HCT116 (cell line): Measurements from ENCODE around the gene CTNNA2.

Experiments
- CTCF ChIP-seq, 3 experiments: fragments of 200-600 bp in 1 of 3; sonication (generic) in 1 of 3; IDR thresholded peaks in 2 of 3; conservative IDR thresholded peaks in 1 of 3; 2 replicates each; pipeline ENCODE4 v1.5.1; 2012 to 2017; ENCODE audit warnings: low read depth in 2 of 3, low read length in 2 of 3, antibody characterized with exemption in 1 of 3, borderline replicate concordance in 1 of 3, control low read depth in 1 of 3, mild to moderate bottlenecking in 1 of 3, mixed read lengths in 1 of 3, mixed run types in 1 of 3, moderate library complexity in 1 of 3; ENCODE audit not compliant: insufficient read depth in 1 of 3
- EZH2 ChIP-seq: fragments of 200-600 bp; sonication (generic); IDR thresholded peaks from 2 replicates; pipeline ENCODE4 v1.6.1; 2017; ENCODE audit warnings: antibody characterized with exemption, mixed run types
- JUND ChIP-seq: IDR thresholded peaks from 2 replicates; pipeline ENCODE4 v1.6.1; 2012
- MAX ChIP-seq: IDR thresholded peaks from 2 replicates; pipeline ENCODE4 v1.6.1; 2012
- POLR2A ChIP-seq: IDR thresholded peaks from 2 replicates; pipeline ENCODE4 v1.7.0; 2011; ENCODE audit warnings: borderline replicate concordance; ENCODE audit not compliant: insufficient read depth, insufficient read length; ENCODE audit errors: extremely low read depth
- POLR2AphosphoS5 ChIP-seq: IDR thresholded peaks from 2 replicates; pipeline ENCODE4 v1.6.1; 2011; ENCODE audit warnings: mild to moderate bottlenecking, low read depth, low read length, moderate library complexity
- SIN3A ChIP-seq: IDR thresholded peaks from 2 replicates; pipeline ENCODE4 v1.6.1; 2012; ENCODE audit warnings: low read depth
- SP1 ChIP-seq: IDR thresholded peaks from 2 replicates; pipeline ENCODE4 v1.6.1; 2012; ENCODE audit warnings: low read depth
- SRF ChIP-seq: IDR thresholded peaks from 2 replicates; pipeline ENCODE4 v1.6.1; 2012; ENCODE audit warnings: low read depth
- TCF7L2 ChIP-seq: IDR thresholded peaks from 2 replicates; pipeline ENCODE4 v1.7.0; 2011; ENCODE audit warnings: borderline replicate concordance, inconsistent platforms; ENCODE audit not compliant: insufficient read depth, insufficient read length; ENCODE audit errors: extremely low read depth
- YY1 ChIP-seq: IDR thresholded peaks from 2 replicates; pipeline ENCODE4 v1.6.1; 2011; ENCODE audit warnings: low read length, low read depth, moderate library complexity, mild to moderate bottlenecking; ENCODE audit not compliant: insufficient replicate concordance; ENCODE audit errors: extremely low read depth
- ZFX ChIP-seq: fragments of 450-650 bp; IDR thresholded peaks from 2 replicates; pipeline ENCODE4 v1.6.1; 2017
- ZNF274 ChIP-seq: fragments of 200-500 bp; sonication (Bioruptor generic); IDR thresholded peaks from 2 replicates; pipeline ENCODE4 v1.6.1; 2014; ENCODE audit warnings: mild to moderate bottlenecking, low read depth, low read length, inconsistent platforms

DNA sequence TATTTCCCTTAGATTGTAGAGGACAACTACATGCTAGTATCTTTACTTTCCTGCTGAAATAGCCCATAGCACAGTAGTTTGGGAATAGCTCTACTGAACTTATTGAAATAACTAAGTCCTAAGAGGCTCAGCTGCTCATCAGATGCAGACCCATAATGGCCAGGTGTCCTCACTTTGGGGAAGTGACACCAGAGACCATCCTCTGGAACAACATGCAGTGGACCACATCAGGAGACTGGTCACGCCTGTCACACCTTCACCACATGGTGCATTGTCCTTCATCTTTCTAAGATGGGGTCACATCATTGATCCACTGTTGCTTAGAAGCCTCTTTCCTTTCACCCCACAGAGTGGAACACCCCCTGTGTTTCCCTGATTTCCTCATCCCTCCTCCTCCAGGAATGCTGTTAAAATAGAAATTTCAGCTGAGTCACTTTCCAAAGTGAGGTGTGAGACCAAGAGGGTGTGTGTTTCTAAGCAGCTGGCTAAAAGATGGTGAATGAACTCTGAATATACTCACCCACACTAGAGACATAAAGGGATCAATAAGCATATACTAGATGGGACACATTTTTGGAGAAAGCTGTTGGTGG, 1006.9 kb downstream of the CTNNA2 start:
- TF ChIP-seq YY1 = no peak
- no peak for TF ChIP-seq CTCF (IDR thresholded peaks at IDR 0.05 in 2 of 3, conservative IDR thresholded peaks at IDR 0.05 in 1 of 3; ENCODE audit: borderline replicate concordance in 1 of 3, insufficient read depth in 1 of 3, low read depth in 2 of 3, low read length in 2 of 3)
- TF ChIP-seq TCF7L2 = no peak
- TF ChIP-seq ZFX = no peak
- TF ChIP-seq EZH2 = no peak
- TF ChIP-seq JUND = no peak
- no peak for TF ChIP-seq POLR2A
- TF ChIP-seq POLR2AphosphoS5 = no peak
- no peak for TF ChIP-seq ZNF274
- TF ChIP-seq SRF = no peak
- no peak for TF ChIP-seq SP1
- no peak for TF ChIP-seq MAX
- TF ChIP-seq SIN3A = no peak
